OCI-LY7 (cell line): ENCODE measurements around the gene ANKS1A. TPM values are rescaled to one million over a fixed set of nuclear protein-coding genes. Genes with fewer than 3 reads are reported as not detected.

Experiments
- BruUV-seq: library from RNA; stranded (reverse); fragments of 400-500 nt; replicated peaks from 2 replicates; lab custom pipeline; 2021; lab: Mats Ljungman, UMichigan
- CTCF ChIA-PET: fragments of 300-600 bp; sonication (Branson Sonifier 250); formaldehyde crosslinking; loops from one replicate; lab custom pipeline; 2022; ENCODE audit warnings: antibody characterized with exemption; ENCODE audit not compliant: unreplicated experiment; lab: Charles Lee
- POLR2A ChIA-PET: fragments of 300-600 bp; sonication (Branson Sonifier 250); formaldehyde crosslinking; loops from one replicate; lab custom pipeline; 2022; ENCODE audit warnings: antibody characterized with exemption; lab: Charles Lee
- DNase-seq: peaks from one replicate; pipeline ENCODE4 v3.0.0-alpha.2; 2015; ENCODE audit warnings: low spot score
- H2AFZ ChIP-seq: fragments of 200-600 bp; sonication (generic), shearing (Covaris generic); 2 replicates; pipeline ENCODE4 v1.6.1; 2014; ENCODE audit warnings: mild to moderate bottlenecking, antibody characterized with exemption, low read length, moderate library complexity
- H3K27ac ChIP-seq: fragments of 200-600 bp; sonication (generic); 2 replicates; pipeline ENCODE4 v1.5.1; 2014; ENCODE audit warnings: mixed run types, low read depth, mild to moderate bottlenecking, moderate library complexity, low read length, inconsistent platforms; ENCODE audit not compliant: poor library complexity, severe bottlenecking
- H3K36me3 ChIP-seq: fragments of 200-600 bp; sonication (generic); 2 replicates; pipeline ENCODE4 v1.6.1; 2014; ENCODE audit warnings: mild to moderate bottlenecking, antibody characterized with exemption, low read length, moderate library complexity, mixed read lengths; ENCODE audit not compliant: insufficient read depth
- H3K4me1 ChIP-seq: fragments of 200-600 bp; sonication (generic); 2 replicates; pipeline ENCODE4 v1.5.1; 2014; ENCODE audit warnings: mild to moderate bottlenecking, low read length; ENCODE audit not compliant: insufficient read depth, poor library complexity, severe bottlenecking
- H3K4me2 ChIP-seq: fragments of 200-600 bp; sonication (generic); 2 replicates; pipeline ENCODE4 v1.6.1; 2014; ENCODE audit warnings: mild to moderate bottlenecking, low read length
- H3K4me3 ChIP-seq: fragments of 200-600 bp; sonication (generic); 2 replicates; pipeline ENCODE4 v1.5.1; 2014; ENCODE audit warnings: mild to moderate bottlenecking, low read depth, low read length; ENCODE audit not compliant: poor library complexity, severe bottlenecking
- H3K79me2 ChIP-seq: fragments of 200-600 bp; sonication (generic); 2 replicates; pipeline ENCODE4 v1.6.1; 2016; ENCODE audit warnings: low read depth, mild to moderate bottlenecking, low read length, moderate library complexity, mixed read lengths; ENCODE audit not compliant: insufficient read depth
- H3K9me2 ChIP-seq: fragments of 200-600 bp; sonication (generic); 2 replicates; pipeline ENCODE4 v1.6.1; 2016; ENCODE audit warnings: mild to moderate bottlenecking, low read length, mixed read lengths; ENCODE audit not compliant: insufficient read depth
- H3K9me3 ChIP-seq: fragments of 200-600 bp; sonication (generic); 2 replicates; pipeline ENCODE4 v1.6.1; 2014; ENCODE audit warnings: mild to moderate bottlenecking, mixed run types, low read length, mixed read lengths
- H4K20me1 ChIP-seq: fragments of 200-600 bp; sonication (generic); 2 replicates; pipeline ENCODE4 v1.6.1; 2014; ENCODE audit warnings: mild to moderate bottlenecking, antibody characterized with exemption, low read length, moderate library complexity, mixed read lengths; ENCODE audit not compliant: insufficient read depth
- CTCF ChIP-seq: fragments of 200-600 bp; sonication (generic); conservative IDR thresholded peaks from 2 replicates; pipeline ENCODE4 v1.5.1; 2014; ENCODE audit warnings: mild to moderate bottlenecking, antibody characterized with exemption, low read length, moderate library complexity, mixed read lengths
- EZH2phosphoT487 ChIP-seq: fragments of 200-600 bp; sonication (generic); IDR thresholded peaks from 2 replicates; pipeline ENCODE4 v1.6.1; 2018; ENCODE audit warnings: low read depth, borderline replicate concordance, mild to moderate bottlenecking, mixed run types, antibody characterized with exemption, low read length, moderate library complexity, mixed read lengths
- intact Hi-C: fragments of 100-400 bp; cut with micrococcal nuclease; formaldehyde crosslinking; loops from one replicate; pipeline ENCODE4 v1.10.0; 2022; ENCODE audit not compliant: unreplicated experiment
- total RNA-seq, 2 experiments: library from RNA; depleted of rRNA in 1 of 2; stranded (reverse); fragments of >200 nt in 1 of 2; shearing (Covaris generic) in 1 of 2; gene quantifications; 2 replicates each; pipeline ENCODE4 v1.2.3, GENCODE V29; 2014 to 2022

The ANKS1A gene
- total RNA-seq, 2 experiments from 2014 or later: 7.8 to 13.8 TPM

GRCh38 chr6:35016502-35017321, 127.7 kb downstream of the ANKS1A start:
- Histone ChIP-seq H3K4me2 (no peak overlapping the region), H3K9me3 (no peaks in the 10 kb centered on the region), H2AFZ (no peak overlapping the region), H3K4me1 (no peaks in the 10 kb centered on the region), H3K4me3 (no peak overlapping the region), H4K20me1 (no peaks in the 10 kb centered on the region), H3K9me2 (no peaks in the 10 kb centered on the region), H3K36me3 (peaks cover 3% of the 10 kb centered on the region; the same call in 1 of the 2 replicates), H3K27ac (no peak overlapping the region), H3K79me2 (no peaks in the 10 kb centered on the region)
- no peak for DNase-seq
- intact Hi-C loops: no loop called here
- ChIA-PET CTCF (no interaction called here), POLR2A (interaction anchor here (1.4 kb wide), 1 partner anchor 14 kb away, joined by 3 read pairs; no protein-coding TSS in a partner anchor)
- BruUV-seq: no TSS peak
- no peak for TF ChIP-seq CTCF
- TF ChIP-seq EZH2phosphoT487: no peak

- Histone ChIP-seq H3K79me2 (no peaks in the 10 kb centered on the region), H3K4me1 (no peaks in the 10 kb centered on the region), H3K27ac (no peak overlapping the region), H3K9me2 (no peaks in the 10 kb centered on the region), H3K4me3 (no peak overlapping the region), H4K20me1 (no peaks in the 10 kb centered on the region), H3K36me3 (peaks cover 3% of the 10 kb centered on the region; the same call in 1 of the 2 replicates), H3K4me2 (no peak overlapping the region), H2AFZ (no peak overlapping the region), H3K9me3 (no peaks in the 10 kb centered on the region)
- BruUV-seq: no TSS peak
- intact Hi-C loops: no loop called here
- no peak for DNase-seq
- no peak for TF ChIP-seq EZH2phosphoT487
- TF ChIP-seq CTCF: no peak
- ChIA-PET POLR2A (no interaction called here), CTCF (no interaction called here)
These were observed 128.5 kb downstream of the ANKS1A start for GRCh38 chr6:35017411-35018181.
